GM21737 (cell line): Measurements from ENCODE around the gene NDEL1.
A peak's percentile ranks its signal among the peaks of the same experiment; 100 is the strongest.

Experiments used
- ATAC-seq: cut with Tn5 transposase; IDR thresholded peaks from one replicate; pipeline ENCODE4 v1.9.1; 2021; ENCODE audit warnings: mild to moderate bottlenecking, moderate library complexity; ENCODE audit not compliant: unreplicated experiment

Gene NDEL1

DNA sequence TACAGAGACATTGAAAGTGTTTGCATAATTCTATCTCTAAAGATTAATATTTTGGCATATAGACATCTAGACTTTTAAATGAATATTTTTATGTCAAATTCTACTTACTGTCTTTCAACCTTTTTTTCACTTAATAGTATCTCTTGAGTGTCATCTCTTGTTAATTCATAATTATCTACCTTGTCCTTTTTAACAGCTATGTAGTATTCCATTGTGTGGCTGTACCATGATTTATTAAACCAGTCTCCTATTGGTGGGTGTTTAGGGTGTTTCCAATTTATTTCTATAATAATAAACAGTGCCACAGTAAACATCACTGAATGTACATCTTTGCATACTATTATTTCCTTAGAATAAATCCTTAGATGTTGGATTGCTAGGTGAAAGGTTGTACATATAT is 21.7 kb upstream of the NDEL1 start:
- no peak for ATAC-seq

DNA sequence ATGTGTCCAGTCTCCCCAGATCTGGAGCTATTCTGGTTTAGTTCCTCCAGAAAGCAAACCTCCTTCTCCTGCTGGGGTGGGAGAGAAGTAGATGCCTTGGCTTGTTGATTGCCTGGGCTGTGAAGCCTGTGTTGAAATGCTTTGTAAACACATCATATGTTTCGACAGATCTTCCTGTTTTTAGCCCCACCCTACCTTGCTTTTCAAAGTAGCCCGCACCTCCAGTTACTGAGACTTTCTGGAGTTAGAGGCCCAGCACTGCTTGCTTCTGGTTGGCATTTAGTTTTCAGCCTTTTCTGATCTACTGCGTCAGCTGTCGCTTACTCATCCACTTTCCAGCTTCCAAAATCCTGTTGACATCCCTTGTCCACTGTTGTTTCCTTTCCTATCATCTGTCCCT is 17.9 kb upstream of the NDEL1 start:
- no peak for ATAC-seq

DNA sequence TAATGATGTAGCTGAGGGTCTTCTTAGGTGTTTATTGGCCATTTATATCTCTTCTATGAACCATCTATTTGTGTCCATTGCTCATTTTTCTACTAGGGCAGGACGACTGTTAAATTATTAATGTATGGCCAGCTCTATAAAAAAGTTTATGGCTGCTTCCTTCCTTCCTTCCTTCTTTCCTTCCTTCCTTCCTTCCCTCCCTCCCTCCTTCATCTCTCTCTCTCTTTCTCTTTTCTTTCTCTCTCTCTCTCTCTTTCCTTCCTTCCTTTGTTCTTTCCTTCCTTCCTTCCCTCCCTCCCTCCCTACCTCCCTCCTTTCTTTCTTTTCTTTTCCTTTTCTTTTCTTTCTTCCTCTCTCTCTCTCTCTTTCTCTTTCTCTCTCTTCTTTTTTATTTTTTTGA is 17.2 kb upstream of the NDEL1 start:
- no peak for ATAC-seq

DNA sequence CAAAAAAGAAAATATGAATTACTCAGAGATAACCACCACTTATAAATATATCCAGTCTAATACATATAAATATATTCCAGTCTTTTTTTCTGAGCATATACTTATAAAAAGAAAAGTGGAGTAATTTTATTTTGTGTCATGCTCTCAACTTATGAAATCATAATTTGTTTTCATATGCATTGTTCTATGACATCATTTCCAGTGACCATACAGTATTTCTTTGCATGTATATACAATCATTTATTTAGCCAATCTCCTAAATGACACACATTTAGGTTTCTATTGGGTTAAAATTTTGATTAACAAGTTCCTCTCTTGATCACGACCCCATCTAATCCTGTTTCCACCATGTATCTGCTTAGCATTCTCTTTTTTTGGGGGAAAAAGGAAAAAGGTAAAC is 16.4 kb upstream of the NDEL1 start:
- ATAC-seq, result no peak

DNA sequence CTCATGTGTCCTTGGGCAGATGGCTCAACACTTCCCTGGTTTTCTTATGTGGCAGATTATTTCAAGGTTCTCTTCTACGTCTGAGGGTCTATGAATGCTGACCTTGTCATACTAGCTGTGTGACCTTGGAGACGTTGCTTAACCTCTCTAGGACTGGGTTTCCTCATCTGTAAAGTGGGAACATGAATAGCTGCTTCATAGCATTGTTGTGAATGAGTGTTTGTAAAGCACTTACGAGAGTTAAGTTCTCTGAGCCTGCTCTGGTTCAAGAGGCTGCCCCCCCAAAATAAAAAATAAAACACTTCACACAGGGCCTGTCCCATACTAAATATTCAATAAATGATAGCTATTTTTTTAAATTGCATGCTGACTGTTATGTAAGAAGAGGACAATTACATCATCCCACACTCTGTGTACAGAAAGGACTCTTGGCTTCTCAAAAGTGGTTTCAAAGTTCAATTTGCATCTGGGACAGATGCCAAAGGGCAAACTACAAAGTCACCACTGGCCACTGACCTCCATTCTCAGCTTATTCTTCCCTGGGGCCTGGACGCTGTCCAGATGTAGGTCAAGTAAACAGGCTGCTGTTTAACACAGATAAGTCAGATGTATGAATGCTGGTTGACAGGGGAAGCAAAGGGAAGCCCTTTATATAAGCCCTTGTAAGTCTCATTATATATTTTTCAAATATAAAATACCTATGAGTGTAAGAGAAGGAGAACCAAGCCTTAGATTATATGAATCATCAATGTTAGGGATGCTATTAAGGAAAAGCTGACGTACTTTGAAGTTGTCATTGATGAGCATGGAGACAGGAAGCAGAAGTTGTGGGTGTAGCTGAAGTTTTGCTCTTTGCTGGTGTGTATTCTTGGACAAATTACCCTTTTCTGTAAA is 15.4 kb upstream of the NDEL1 start:
- ATAC-seq, result no peak

DNA sequence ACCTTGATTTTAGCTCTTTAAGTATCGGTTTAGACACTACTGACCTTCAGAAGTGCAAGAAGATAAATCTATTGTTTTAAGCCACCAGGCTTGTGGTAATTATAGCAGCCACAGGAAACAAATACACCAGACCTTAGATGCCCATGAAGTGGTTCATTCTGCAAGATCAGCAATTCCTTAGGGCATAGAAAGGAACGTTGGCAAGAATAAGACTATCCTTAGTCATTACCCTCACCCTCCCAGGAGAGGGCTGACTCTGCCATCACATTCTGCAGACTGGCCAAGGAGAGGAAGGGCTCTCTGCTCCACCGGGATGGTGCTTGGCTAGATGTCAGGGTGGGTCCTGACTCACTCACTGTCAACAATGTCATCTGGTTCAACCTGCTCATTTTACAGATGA is 14.1 kb upstream of the NDEL1 start:
- ATAC-seq, result no peak

DNA sequence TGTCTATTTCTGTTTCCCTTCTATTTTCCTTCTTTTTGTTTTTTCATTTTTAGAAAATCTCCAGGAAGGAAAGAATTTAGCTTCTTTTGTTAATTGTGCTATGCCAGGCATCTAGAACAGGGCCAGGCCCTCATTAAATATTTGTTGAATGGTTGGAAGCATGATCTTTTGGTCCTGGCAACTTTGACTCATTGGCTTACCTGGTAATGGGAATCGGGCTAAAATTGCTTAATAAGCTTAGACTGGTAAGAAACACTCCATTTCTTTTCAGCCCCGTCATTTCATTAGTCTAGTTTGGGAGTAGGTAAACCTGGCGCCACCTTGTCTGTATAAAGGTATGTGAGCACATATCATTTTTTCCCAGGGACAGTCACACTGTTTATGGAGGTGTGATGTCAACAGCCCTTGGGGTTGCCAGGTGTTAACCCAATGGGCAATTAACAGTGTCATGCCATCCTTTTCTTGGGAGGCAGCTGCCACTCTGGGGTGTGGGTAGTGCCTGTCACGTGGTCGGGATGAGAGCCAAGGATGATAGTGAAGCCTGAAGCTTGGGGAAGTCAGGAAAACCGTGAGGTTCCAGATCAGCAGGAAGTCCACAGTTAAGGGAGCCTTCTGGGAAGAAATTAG is 9.5 kb upstream of the NDEL1 start:
- no peak for ATAC-seq

DNA sequence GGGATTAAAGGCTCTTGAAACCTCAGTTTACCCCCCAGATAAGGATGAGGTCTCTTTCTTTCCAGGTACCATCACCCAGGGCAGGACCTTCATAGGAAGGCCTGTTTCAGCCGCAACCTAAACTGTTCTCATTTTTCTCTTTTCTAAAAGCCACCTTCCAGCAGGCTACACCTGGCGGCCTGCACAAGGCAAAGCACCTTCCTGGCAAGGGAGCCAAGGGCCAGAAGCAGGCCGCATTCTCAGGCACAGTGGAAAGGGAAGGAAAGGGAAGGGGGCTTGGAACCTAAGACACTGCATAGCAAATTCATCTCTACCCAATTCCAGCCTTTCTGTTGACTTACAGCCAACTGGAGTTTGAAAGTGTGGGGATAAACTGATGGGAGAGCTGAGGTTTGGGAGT is 8.9 kb upstream of the NDEL1 start:
- ATAC-seq, result no peak

DNA sequence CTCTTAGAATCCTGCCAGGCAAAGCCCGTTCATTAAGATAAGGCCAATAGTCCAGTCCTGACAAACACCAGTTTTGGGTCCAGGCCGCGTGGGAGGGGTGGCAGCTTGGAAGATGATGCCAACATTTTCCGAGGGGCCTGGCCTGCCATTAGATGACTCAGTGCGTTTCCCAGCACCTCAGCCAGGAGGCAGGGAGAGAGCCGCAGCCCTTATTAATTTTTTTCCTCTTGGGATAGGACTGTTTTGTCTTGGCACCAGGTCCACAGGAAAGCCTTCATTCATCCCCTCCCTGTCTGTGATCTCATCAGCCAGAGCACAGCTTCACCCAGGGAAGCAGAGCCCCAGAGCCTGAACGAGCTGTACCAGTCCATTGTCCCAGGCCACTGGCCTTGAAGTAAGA is 4.7 kb upstream of the NDEL1 start:
- ATAC-seq, result no peak

DNA sequence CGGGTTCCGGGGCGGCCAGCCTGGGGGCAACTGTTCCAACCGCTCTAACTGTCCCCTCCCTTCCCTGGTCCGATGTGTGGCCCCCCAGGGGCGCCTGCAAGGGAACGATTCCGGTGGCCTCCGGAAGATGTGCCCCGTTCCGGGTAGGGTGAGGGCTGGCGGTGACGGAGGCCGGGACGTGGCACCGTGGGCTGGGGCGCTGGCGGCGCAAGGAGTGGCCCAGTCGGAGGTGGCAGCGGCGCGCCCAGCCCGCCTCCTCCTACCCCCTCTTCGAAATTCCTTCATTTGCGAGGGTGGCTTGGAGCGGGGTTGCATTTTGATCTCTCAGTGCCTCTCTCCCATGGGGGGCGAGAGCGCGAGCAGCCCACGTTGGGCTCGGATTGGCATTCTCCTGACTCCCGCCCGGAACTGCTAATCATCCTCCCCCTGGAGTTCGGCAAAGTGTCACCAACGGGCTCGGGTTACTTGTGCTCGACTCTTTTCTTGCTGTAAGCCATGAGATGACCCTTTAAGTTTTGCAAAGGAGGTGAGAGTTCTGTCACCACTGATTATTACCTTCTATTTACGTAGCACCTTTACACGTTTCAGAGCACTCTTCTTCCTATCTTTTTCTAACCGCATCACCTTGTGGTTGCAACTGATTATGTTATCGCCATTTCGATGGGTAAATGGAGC is 622 bp downstream of the NDEL1 start:
- peak; percentile 45 for ATAC-seq

DNA sequence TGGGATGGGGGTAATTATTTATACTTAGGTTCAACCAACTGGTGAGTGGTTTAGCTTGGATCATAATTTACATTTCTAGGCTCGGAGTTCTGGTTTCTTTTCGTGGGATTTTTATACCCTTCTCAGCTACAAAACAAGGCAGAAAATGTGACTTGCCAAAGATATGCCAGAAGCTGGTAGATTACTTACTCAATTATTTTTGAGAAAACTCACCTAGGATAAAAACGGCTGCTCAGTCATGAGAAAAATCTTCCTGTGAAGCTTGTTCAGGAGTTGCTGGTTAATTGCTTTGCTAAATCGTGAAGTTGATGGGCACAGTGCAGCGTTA is 1.1 kb downstream of the NDEL1 start:
- no peak for ATAC-seq

DNA sequence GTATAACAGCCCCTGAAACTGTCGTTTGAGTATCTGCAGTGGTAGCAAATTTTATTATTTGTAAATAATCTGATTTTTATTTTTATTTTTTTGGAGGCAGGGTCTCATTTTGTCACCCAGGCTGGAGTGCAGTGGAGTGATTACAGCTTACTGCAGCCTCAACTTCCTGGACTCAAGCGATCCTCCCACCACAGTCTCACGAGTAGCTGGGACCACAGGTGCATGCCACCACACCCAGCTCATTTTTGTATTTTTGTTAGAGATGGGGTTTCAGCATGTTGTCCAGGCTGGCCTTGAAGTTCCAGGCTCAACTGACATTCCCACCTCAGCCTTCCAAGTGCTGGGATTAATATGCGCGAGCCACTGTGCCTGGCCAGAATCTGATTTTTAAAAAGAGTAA is 2.8 kb downstream of the NDEL1 start:
- no peak for ATAC-seq

DNA sequence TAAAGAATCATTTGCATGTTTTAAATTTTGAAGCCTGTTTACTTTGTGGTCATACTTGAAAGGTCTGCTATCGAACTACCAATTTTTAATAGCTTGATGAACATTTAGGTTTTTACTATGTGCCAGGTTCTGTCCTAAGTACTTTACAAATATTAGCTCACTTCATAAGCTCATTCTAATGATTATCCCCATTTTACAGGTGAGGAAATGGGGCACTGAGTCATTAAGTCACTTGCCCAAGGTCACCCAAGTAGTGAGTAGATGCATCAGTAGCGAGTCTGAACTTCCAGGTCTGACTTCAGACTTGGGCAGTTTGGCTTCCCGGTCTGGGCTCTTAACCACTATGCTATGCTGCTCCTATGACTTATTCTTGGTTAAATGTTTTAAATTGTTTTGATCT is 4.0 kb downstream of the NDEL1 start:
- ATAC-seq, result no peak

DNA sequence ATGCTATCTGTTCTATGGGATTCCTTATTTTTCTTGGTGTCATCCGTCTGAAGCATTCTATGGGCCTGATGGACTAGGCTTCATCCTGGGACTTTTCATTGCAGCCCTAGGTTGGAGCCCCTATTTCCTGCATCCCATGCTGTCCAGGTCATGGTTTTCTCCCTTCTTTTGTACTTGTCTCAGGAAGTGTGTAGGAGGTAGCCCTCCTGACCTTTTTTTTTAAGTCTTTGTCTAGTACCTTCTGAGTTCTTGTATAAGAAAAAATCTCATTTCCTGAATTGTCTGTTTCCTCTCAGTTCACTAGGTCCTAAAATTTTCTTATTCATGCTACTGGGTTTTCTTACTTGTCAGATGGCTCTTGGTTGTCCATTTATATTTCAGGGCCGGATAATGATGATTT is 6.0 kb downstream of the NDEL1 start:
- no peak for ATAC-seq

DNA sequence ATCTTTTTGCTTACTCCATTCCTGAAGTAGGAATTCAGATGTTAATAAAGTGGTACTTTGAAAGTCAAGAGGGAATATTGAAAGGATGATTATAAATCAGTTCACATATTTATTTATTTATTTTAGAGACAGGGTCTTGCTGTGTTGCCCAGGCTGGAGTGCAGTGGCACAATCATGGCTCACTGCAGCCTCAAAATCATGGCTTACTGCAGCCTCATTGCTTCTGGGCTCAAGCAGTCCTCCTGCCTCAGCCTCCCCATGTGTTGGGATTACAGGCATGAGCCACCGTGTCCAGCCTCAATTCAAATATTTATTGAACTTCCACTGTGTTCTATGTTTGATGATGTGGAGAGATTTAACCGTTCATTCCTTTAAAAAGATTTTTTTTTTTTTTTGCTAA is 6.6 kb downstream of the NDEL1 start:
- ATAC-seq, result no peak

DNA sequence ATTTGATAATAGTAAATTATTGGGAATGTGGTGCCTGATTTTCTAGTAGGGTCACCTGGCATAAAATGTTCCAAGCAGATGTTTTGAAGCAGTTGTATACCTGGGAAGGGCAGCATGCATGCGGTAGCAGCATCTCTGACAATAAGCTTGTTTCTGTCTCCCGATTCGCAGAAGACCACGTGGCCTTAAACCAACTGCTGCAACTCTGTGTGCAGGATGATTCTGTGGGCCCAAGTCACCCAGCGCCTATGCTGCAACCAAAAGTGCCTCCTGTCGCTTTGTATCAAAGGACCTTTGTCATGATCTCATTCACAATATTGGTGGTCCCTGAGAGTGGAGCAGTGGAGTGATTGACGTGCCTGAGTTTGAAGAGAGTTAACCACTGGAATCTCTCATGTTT is 8.1 kb downstream of the NDEL1 start:
- no peak for ATAC-seq

DNA sequence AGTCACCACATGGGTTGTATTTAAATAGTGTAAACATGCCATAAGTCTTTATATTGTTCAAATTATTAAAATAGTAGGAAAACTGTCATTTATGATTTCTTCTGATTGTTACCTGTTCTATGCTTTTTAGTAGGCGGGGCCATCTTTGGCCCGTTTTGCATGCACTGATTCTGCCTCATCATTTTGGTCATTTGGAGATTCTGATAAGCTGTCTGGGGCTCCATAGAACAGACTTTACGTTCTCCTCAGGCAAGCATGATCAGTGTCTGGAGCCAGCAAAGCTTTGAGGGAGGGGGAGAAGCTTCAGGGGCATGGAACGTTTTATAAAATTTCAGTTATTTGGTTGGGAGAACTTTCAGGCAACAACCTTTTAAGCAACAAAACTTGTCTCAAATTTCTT is 8.8 kb downstream of the NDEL1 start:
- no peak for ATAC-seq

DNA sequence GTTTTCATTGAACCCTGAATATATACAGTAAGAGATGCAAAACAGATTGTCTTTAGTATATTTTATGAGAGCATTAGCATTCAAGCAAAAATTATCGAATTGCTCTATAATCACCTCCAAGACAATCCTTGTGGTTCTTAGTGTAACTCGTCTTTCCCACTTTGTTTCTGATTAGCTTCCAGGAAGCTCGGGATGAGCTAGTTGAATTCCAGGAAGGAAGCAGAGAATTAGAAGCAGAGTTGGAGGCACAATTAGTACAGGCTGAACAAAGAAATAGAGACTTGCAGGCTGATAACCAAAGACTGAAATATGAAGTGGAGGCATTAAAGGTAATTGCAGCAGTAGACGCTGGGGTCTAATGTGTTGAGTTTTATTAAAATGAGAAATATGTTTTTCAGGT is 9.9 kb downstream of the NDEL1 start:
- ATAC-seq, result no peak

DNA sequence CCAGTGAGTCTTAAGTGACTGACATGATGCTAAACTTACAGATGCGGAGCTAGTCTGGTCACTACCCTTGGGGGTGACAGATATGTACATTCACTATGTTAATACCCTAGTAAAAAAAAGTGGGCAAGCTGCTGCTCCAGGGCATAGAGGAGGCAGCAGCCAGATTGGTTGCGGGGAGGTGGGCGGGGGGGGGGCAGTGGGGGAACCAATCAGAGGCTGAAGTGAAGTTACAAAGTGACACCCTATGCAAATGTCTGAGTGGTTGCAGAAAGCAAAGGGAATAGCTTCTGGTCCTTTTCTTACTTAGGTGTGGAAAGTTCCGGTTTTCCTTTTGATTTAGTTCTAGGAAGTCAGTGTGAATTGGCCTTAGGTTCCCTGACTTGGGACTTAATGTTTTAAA is 12.1 kb downstream of the NDEL1 start:
- no peak for ATAC-seq

DNA sequence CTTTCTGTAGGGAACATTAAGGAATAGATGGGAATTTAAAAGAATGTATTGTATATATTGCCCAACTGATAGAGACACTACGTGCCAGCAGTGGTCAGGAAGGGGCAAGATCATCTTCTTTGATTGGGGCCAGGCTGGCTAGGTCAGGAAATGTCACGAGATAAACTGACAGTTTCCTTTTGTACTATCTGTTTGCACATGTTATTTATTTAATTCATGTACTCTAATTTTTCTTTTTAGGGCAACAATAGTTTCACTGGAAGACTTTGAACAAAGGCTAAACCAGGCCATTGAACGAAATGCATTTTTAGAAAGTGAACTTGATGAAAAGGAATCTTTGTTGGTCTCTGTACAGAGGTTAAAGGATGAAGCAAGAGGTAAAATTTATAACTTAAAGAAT is 12.6 kb downstream of the NDEL1 start:
- ATAC-seq, result no peak

DNA sequence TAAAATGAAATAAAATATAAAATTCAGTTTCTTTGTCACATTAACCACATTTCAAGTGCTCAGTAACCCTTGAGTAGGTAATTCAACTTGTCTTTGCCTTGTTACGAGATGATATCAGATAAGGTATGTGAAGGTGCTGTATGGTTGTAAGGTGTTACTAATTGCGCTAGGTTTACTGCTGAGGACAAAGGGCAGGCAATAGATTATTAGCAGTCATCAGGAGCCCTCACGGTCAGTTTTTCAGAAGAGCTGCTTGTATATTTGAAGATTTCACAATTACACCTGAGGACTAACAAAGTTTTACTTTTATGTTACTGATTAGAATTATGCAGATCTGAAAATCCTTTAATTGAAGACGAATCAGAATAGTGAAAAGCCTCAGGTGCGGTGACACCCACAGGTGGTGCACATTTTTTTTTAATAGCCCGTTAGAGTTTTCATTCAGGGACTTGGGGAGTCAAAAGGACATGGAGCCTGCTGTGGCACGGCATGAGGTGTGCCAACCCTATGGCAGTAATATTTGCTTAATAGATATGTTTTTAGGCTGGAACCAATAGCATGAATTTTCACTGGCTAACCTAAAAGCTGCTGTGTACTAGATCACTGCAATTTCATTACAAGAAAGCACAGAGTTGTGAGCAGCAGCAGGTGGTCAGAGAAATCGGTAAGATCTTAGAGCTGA is 16.4 kb downstream of the NDEL1 start:
- no peak for ATAC-seq

DNA sequence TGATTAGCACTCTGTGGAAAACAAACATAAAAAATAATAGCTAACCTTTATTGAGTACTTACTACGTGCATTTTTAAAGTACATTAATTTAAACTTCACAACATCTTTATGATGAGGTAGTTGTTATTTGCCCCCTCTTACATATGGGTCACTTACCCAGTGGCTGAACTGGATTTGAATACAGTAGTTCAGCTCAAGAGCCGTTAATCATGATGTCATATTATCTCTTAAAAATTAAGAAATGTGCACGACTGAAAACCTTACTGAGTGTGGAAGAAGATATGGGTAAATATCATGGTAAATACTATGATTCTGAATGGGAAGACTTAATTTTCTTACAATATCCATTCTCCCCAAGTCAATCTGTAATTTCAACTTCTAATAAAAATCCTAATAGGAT is 17.6 kb downstream of the NDEL1 start:
- no peak for ATAC-seq
